Activated CD8-positive, alpha-beta memory T cell treated with anti-CD3 and anti-CD28 coated beads for 4 hours (primary cell): ENCODE data around the gene MYL2.

Experiments
- DNase-seq, 2 donors: peaks; one replicate each; pipeline ENCODE4 v3.0.0-alpha.2; 2020; ENCODE audit warnings: low read depth in 2 of 2

The MYL2 gene

GRCh38 chr12:110896559-110896958, 23.8 kb downstream of the MYL2 start:
- no peak for DNase-seq

DNA sequence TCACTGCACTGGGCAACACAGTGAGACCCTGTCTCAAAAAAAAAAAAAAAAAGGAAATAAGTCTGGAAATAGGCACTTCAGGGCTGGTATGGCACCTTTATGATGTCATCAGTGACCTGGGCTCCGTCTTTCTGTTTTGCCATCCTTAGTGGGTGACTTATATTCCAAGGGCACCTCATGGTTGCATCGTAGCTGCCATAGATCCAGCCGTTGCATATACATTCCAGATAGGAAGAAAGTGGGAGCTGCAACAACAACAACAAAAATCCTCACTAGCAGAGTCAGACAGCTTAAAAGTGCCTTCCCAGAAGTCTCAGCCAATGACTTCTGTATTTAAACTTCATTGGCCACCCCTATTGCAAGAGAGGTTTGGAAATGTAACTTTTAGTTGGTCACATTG, 26.4 kb downstream of the MYL2 start:
- DNase-seq, result no peak

DNA sequence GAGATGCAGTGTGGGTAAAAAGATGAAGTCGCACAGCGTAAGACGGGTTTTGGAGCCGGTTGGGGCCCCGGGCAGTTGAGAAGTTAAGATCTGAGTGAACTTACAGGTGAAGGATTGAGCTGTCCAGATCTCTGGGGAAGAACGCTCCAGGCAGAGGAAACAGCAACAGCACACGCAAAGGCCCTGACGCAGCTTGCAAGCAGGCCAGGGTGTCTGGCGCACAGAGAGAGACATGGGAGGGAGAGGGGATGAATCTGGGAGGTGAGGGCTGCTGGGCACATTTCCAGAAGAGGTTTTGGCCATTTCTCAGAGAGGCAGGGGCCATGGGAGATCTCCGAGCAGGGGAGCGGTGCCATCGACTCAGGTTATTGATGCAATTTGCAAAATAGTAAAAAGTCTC, 31.0 kb downstream of the MYL2 start:
- no peak for DNase-seq

GRCh38 chr12:110888256-110888991, 32.0 kb downstream of the MYL2 start:
- no peak for DNase-seq

DNA sequence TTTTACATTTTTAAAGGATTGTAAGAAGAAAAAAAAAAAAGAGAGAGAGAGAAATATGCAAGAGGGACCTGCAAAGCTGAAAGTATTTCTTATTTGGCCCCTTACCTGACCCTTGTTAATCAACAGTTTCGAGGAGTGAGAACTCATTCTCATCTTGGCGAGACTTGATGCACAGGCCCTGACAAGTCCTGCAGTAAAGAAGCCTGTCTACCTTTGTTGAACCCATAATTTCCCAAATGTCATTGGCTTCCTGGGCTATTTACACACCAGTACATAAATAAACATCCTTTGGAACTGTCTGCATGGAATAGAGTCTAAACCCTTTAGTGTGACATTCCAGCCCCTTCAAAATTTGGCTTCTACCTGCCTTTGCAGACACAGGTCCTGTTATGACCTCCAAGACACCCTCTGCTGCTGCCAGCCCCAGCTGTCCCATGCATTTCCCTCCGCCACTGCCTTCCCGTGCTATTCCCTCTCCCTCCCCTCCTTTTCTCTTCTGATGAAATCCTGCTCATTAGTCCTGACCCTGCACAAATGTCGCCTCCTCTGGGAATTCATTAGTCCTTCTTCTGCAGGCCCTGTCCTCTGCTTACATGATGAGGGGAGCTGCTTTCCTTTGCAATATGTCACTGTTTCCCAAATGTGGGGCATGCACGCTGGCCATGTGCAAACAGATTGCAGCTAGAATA, 35.1 kb downstream of the MYL2 start:
- no peak for DNase-seq

- DNase-seq, result no peak
These were observed 37.1 kb downstream of the MYL2 start for GRCh38 chr12:110883251-110883650.

DNA sequence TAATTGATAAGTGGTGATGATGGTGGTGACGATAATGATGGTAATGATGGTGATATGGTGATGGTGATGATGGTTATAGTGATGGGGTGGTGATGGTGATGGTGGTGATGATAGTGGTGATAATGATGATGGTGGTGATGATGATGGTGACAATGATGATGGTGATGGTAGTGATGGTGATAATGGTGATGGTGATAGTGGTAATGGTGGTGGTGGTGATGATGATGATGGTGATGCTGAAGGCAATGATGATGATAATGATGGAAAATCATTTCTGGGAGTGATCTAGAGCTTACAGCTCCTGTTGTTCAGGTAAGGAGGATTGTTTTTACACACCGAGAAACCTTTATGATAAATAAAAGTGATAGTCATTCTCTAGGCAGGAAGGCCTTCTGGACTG, 39.7 kb downstream of the MYL2 start:
- no peak for DNase-seq

- DNase-seq, result no peak
These were observed 45.6 kb downstream of the MYL2 start for GRCh38 chr12:110874781-110875180.

GRCh38 chr12:110874351-110874750, 46.0 kb downstream of the MYL2 start:
- DNase-seq, result no peak

DNA sequence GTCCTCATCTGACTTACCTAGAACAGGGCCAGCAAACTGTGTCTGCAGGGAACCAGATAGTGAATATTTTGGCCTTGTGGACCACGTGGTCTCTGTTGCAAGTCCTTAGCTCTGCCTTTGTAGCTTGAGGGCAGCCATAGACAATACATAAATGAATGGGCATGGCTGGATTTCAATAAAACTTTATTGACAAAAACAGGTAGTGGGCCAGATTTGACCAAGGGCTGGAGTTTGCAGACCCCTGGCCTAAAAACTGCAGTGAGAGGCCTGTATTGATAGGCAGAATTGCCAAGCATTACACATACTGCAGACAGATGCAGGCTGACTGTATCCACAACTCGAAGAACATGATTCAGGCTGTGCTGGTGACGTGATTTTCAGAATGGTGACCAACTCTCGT, 48.3 kb downstream of the MYL2 start:
- DNase-seq, result no peak

- DNase-seq, result no peak
These were observed 50.6 kb downstream of the MYL2 start for GRCh38 chr12:110869803-110870202.

DNA sequence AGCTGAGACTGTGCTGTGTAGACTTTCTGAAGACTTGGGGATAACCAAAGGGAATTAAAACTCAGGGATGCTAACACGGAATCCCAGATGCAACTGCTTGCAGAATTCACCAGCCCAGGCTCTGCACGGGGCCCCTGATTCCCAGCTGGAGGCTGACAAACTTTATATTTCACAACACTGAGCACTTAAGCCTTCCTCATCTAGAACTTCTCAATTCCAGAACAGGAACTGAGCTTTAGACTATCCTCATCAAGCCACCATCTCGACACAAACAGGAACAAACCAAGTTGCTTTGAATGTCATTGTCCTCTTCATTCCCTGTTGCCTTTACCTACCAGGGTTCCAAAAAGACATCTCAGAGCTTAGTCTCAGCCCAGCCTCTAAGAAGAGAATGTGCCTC, 51.4 kb downstream of the MYL2 start:
- DNase-seq, result no peak

- no peak for DNase-seq
These were observed 54.9 kb downstream of the MYL2 start for GRCh38 chr12:110865521-110865920.

- no peak for DNase-seq
These were observed 57.2 kb downstream of the MYL2 start for GRCh38 chr12:110863161-110863560.

DNA sequence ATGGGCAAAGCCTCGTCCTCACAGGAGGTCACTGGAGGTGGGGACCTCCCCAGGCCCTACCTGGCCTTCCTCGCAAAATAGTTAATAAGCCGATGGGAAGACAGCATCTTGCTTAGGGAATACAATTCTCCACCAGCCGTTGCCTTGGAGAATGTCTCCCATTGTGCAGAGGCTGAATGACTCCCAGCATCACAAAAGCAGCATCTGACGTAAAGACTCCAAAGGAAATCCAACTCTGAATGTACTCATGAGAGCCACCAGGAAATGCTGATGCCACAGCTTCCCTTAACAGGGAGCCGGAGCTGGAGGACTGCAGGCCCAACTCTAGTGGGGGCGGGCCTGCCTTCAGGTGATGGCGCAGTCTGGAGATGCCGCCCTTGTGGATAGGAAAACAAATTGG, 58.0 kb downstream of the MYL2 start:
- no peak for DNase-seq

DNA sequence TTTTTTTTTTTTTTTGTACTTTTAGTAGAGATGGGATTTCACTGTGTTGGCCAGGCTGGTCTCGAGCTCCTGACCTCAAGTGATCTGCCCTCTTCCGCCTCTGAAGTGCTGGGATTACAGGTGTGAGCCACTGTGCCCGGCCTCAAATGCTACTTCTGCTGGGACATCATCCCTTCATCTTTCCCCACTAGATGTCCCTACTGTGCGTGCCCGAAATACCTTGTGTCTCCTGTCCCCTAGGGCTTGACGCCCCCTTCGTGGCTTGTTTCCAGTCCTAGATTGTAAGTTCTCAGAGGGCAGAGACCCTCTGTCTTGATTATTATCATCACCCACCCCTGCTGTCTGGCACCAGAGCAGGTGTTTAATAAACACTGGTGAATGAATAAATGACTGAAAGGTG, 58.6 kb downstream of the MYL2 start:
- DNase-seq, result no peak
